SK-N-SH (cell line): Measurements from ENCODE around the gene P2RY12.

Experiments
- CHD2 ChIP-seq: fragments of 150-350 bp; IDR thresholded peaks from 2 replicates; pipeline ENCODE4 v1.6.1; 2018; ENCODE audit warnings: low read length; ENCODE audit not compliant: partially characterized antibody
- EP300 ChIP-seq, 2 experiments: IDR thresholded peaks; 2 replicates each; pipeline versions ENCODE4 v1.4.0 to v1.6.1; 2012; ENCODE audit warnings: borderline replicate concordance in 1 of 2, low read depth in 1 of 2, low read length in 1 of 2
- EZH2phosphoT487 ChIP-seq: fragments of 200-600 bp; sonication (generic); IDR thresholded peaks from 2 replicates; pipeline ENCODE4 v1.6.1; 2017; ENCODE audit warnings: low read depth, mixed run types, mild to moderate bottlenecking, antibody characterized with exemption, moderate library complexity, borderline replicate concordance
- FOXM1 ChIP-seq: IDR thresholded peaks from 2 replicates; pipeline ENCODE4 v1.4.0; 2012; ENCODE audit warnings: low read depth, mild to moderate bottlenecking
- POLR2AphosphoS5 ChIP-seq: IDR thresholded peaks from 2 replicates; pipeline ENCODE4 v1.6.1; 2012; ENCODE audit warnings: low read depth, low read length
- YY1 ChIP-seq: IDR thresholded peaks from 2 replicates; pipeline ENCODE4 v1.4.0; 2012; ENCODE audit warnings: low read depth, mild to moderate bottlenecking
- TF ChIP-seq, protein P1 (sequence below): fragments of 200-600 bp; sonication (generic); IDR thresholded peaks from 2 replicates; pipeline ENCODE4 v1.6.1; 2017; ENCODE audit warnings: antibody characterized with exemption, mild to moderate bottlenecking, moderate library complexity
- TF ChIP-seq, protein P2 (sequence below): IDR thresholded peaks from 2 replicates; pipeline ENCODE4 v1.4.0; 2012; ENCODE audit warnings: low read depth, borderline replicate concordance
- TF ChIP-seq, protein P3 (sequence below): IDR thresholded peaks from 2 replicates; pipeline ENCODE4 v1.6.1; 2012; ENCODE audit warnings: mild to moderate bottlenecking, low read depth, low read length, moderate library complexity
- TF ChIP-seq, protein P4 (sequence below): fragments of 150-350 bp; IDR thresholded peaks from 2 replicates; pipeline ENCODE4 v1.6.1; 2017; ENCODE audit warnings: antibody characterized with exemption, low read length, low read depth, borderline replicate concordance

DNA sequence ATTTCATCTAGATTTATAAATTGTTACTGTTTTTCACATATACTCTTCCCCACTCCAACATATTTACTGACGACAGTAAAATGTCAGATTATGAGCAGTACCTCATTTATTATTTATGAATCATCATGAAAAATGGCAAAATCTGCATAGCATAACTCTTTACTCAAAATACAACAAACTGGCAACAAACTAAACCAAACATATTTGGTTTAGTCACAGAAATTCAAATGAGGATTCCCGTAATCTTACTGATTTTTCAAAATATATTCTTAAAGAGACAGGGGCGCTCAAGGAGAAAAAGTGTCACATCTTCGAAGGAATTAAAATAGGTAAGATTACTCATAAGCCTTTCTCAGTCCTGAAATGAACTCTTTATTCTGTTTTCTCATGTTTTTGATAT is 64.9 kb downstream of the P2RY12 start:
- TF ChIP-seq, protein P1, sequence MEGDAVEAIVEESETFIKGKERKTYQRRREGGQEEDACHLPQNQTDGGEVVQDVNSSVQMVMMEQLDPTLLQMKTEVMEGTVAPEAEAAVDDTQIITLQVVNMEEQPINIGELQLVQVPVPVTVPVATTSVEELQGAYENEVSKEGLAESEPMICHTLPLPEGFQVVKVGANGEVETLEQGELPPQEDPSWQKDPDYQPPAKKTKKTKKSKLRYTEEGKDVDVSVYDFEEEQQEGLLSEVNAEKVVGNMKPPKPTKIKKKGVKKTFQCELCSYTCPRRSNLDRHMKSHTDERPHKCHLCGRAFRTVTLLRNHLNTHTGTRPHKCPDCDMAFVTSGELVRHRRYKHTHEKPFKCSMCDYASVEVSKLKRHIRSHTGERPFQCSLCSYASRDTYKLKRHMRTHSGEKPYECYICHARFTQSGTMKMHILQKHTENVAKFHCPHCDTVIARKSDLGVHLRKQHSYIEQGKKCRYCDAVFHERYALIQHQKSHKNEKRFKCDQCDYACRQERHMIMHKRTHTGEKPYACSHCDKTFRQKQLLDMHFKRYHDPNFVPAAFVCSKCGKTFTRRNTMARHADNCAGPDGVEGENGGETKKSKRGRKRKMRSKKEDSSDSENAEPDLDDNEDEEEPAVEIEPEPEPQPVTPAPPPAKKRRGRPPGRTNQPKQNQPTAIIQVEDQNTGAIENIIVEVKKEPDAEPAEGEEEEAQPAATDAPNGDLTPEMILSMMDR: no peak
- TF ChIP-seq, protein P2, sequence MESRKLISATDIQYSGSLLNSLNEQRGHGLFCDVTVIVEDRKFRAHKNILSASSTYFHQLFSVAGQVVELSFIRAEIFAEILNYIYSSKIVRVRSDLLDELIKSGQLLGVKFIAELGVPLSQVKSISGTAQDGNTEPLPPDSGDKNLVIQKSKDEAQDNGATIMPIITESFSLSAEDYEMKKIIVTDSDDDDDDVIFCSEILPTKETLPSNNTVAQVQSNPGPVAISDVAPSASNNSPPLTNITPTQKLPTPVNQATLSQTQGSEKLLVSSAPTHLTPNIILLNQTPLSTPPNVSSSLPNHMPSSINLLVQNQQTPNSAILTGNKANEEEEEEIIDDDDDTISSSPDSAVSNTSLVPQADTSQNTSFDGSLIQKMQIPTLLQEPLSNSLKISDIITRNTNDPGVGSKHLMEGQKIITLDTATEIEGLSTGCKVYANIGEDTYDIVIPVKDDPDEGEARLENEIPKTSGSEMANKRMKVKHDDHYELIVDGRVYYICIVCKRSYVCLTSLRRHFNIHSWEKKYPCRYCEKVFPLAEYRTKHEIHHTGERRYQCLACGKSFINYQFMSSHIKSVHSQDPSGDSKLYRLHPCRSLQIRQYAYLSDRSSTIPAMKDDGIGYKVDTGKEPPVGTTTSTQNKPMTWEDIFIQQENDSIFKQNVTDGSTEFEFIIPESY: no peak
- TF ChIP-seq POLR2AphosphoS5: no peak
- no peak for TF ChIP-seq YY1
- no peak for TF ChIP-seq EZH2phosphoT487
- no peak for TF ChIP-seq CHD2
- peak in 1 of 2 experiments; percentile 64; a peak in 1 of 4 replicates for TF ChIP-seq EP300 (IDR thresholded peaks at IDR 0.05; ENCODE audit: borderline replicate concordance in 1 of 2, low read depth in 1 of 2, low read length in 1 of 2)
- no peak for TF ChIP-seq FOXM1
- TF ChIP-seq, protein P3, sequence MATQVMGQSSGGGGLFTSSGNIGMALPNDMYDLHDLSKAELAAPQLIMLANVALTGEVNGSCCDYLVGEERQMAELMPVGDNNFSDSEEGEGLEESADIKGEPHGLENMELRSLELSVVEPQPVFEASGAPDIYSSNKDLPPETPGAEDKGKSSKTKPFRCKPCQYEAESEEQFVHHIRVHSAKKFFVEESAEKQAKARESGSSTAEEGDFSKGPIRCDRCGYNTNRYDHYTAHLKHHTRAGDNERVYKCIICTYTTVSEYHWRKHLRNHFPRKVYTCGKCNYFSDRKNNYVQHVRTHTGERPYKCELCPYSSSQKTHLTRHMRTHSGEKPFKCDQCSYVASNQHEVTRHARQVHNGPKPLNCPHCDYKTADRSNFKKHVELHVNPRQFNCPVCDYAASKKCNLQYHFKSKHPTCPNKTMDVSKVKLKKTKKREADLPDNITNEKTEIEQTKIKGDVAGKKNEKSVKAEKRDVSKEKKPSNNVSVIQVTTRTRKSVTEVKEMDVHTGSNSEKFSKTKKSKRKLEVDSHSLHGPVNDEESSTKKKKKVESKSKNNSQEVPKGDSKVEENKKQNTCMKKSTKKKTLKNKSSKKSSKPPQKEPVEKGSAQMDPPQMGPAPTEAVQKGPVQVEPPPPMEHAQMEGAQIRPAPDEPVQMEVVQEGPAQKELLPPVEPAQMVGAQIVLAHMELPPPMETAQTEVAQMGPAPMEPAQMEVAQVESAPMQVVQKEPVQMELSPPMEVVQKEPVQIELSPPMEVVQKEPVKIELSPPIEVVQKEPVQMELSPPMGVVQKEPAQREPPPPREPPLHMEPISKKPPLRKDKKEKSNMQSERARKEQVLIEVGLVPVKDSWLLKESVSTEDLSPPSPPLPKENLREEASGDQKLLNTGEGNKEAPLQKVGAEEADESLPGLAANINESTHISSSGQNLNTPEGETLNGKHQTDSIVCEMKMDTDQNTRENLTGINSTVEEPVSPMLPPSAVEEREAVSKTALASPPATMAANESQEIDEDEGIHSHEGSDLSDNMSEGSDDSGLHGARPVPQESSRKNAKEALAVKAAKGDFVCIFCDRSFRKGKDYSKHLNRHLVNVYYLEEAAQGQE: no peak
- TF ChIP-seq, protein P4, sequence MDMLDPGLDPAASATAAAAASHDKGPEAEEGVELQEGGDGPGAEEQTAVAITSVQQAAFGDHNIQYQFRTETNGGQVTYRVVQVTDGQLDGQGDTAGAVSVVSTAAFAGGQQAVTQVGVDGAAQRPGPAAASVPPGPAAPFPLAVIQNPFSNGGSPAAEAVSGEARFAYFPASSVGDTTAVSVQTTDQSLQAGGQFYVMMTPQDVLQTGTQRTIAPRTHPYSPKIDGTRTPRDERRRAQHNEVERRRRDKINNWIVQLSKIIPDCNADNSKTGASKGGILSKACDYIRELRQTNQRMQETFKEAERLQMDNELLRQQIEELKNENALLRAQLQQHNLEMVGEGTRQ: no peak
